ENCODE results near the gene MGAT1.
A peak's percentile ranks its signal among the peaks of the same experiment; 100 is the strongest.

Gene MGAT1

GRCh38 chr5:180803181-180804128, 849 bp upstream of the MGAT1 start:
- no peaks in the 10 kb centered on the region for H3K9me3 ChIP-seq (ENCODE audit: control insufficient read depth, low read length)
- H3K36me3 ChIP-seq (ENCODE audit: control insufficient read depth, insufficient read depth, low read length), result peaks cover 39% of the 10 kb centered on the region
- WGBS, 2 experiments (ENCODE audit: insufficient coverage in 2 of 2), result 66 to 70% methylated on average over 31 to 37 of the region's 41 CpGs
- peak overlapping the region; percentile 81 for H3K4me3 ChIP-seq (ENCODE audit: extremely low read depth, insufficient read depth, low read length, poor library complexity, severe bottlenecking)
- H3K27ac ChIP-seq (ENCODE audit: low read depth, low read length, severe bottlenecking), result peak overlapping the region; percentile 74
- H3K4me1 ChIP-seq (ENCODE audit: control insufficient read depth, insufficient read depth, low read length, poor library complexity, severe bottlenecking), result peaks cover 42% of the 10 kb centered on the region

- H3K4me1 ChIP-seq (ENCODE audit: control insufficient read depth, insufficient read depth, low read length, poor library complexity, severe bottlenecking), result peaks cover 55% of the 10 kb centered on the region
- peak overlapping the region; percentile 88 for H3K27ac ChIP-seq (ENCODE audit: low read depth, low read length, severe bottlenecking)
- WGBS, 2 experiments (ENCODE audit: insufficient coverage in 2 of 2), result 46 to 66% methylated on average over 9 to 12 of the region's 15 CpGs
Observed at GRCh38 chr5:180801596-180802324, 846 bp downstream of the MGAT1 start.

DNA sequence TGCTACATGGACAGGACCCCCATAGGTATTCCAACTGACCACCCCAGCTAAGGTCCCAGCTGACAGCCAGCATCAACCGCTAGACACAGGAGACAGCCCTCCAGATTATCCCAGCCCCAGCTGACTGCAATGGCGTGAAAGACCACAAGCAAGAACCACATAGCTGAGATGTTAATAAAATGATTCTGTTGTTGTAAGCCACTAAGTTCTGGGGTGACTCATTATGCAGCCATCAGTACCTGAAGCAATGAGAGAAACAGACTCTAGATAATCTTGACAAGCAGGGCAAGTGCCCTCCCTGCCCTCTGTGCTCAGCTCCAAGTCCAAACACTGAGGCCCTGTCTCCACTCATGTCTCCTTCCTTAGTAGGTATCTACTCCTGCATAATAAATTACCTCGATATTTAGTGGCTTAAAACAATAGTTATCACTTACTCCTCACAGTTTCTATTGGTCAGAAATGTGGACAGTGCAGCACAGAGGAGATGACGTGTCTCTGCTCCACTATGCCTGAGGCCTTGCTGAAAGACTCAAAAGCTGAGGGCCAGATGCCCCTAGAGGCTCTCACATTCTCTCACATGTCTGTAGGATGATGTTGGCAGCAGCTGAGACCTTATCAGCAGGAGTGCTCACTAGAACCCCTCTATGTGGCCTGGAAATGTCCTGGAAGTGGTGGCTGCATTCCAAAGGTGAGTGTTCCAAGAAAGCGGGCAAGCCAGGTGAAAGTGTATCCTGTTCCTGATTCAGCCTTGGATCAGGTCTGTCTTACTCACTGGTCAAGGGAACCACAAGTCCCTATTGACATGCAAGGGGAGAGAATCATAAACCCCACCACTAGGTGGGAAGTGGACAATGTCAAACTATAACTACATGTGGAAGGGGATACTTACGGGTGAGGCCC, 2.5 kb downstream of the MGAT1 start:
- WGBS, 2 experiments (ENCODE audit: insufficient coverage in 2 of 2), result 94 to 100% methylated on average over 2 to 3 of the region's 6 CpGs
- Histone ChIP-seq H3K9me3 (ENCODE audit: control insufficient read depth, low read length) (no peaks in the 10 kb centered on the region), H3K36me3 (ENCODE audit: control insufficient read depth, insufficient read depth, low read length) (peaks cover 44% of the 10 kb centered on the region), H3K4me3 (ENCODE audit: extremely low read depth, insufficient read depth, low read length, poor library complexity, severe bottlenecking) (no peak overlapping the region), H3K27ac (ENCODE audit: low read depth, low read length, severe bottlenecking) (no peak overlapping the region), H3K4me1 (ENCODE audit: control insufficient read depth, insufficient read depth, low read length, poor library complexity, severe bottlenecking) (peaks cover 52% of the 10 kb centered on the region)

More at GRCh38 chr5:180801596-180802324, 846 bp downstream of the MGAT1 start:
- peak overlapping the region; percentile 81 for H3K4me3 ChIP-seq (ENCODE audit: extremely low read depth, insufficient read depth, low read length, poor library complexity, severe bottlenecking)
- H3K9me3 ChIP-seq (ENCODE audit: control insufficient read depth, low read length), result no peaks in the 10 kb centered on the region
- peaks cover 32% of the 10 kb centered on the region for H3K36me3 ChIP-seq (ENCODE audit: control insufficient read depth, insufficient read depth, low read length)

GRCh38 chr5:180799194-180799593, 3.4 kb downstream of the MGAT1 start:
- no peak overlapping the region for H3K27ac ChIP-seq (ENCODE audit: low read depth, low read length, severe bottlenecking)
- 49 to 72% methylated on average over 2 to 4 of the region's 4 CpGs for WGBS, 2 experiments (ENCODE audit: insufficient coverage in 2 of 2)
- no peak overlapping the region for H3K4me3 ChIP-seq (ENCODE audit: extremely low read depth, insufficient read depth, low read length, poor library complexity, severe bottlenecking)
- peaks cover 44% of the 10 kb centered on the region for H3K4me1 ChIP-seq (ENCODE audit: control insufficient read depth, insufficient read depth, low read length, poor library complexity, severe bottlenecking)
- H3K36me3 ChIP-seq (ENCODE audit: control insufficient read depth, insufficient read depth, low read length), result peaks cover 51% of the 10 kb centered on the region
- no peaks in the 10 kb centered on the region for H3K9me3 ChIP-seq (ENCODE audit: control insufficient read depth, low read length)

DNA sequence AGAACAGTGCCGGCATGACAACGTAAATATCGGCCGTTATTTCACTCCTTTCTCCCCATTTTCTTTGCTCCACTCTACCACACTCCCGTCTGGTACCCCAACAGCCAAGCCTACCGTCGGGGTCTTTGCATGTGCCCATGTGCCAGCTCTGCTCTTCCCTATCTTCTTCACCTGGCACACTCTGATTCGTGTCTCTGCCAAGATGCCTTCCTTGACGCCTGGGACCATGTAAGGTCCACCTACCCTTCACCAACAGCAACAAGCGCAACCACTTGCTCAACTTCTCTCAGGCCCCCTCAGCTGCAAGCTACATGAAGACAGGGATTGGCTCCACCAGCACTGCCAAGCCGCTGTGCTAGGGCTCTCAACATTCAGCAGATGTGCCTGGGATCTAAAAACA, 4.4 kb downstream of the MGAT1 start:
- Histone ChIP-seq H3K4me1 (ENCODE audit: control insufficient read depth, insufficient read depth, low read length, poor library complexity, severe bottlenecking) (peaks cover 34% of the 10 kb centered on the region), H3K4me3 (ENCODE audit: extremely low read depth, insufficient read depth, low read length, poor library complexity, severe bottlenecking) (no peak overlapping the region), H3K27ac (ENCODE audit: low read depth, low read length, severe bottlenecking) (no peak overlapping the region), H3K36me3 (ENCODE audit: control insufficient read depth, insufficient read depth, low read length) (peaks cover 45% of the 10 kb centered on the region), H3K9me3 (ENCODE audit: control insufficient read depth, low read length) (no peaks in the 10 kb centered on the region)
- WGBS, 2 experiments (ENCODE audit: insufficient coverage in 2 of 2), result 90 to 95% methylated on average over 10 to 11 of the region's 11 CpGs

GRCh38 chr5:180797256-180798192, 5.1 kb downstream of the MGAT1 start:
- Histone ChIP-seq H3K36me3 (ENCODE audit: control insufficient read depth, insufficient read depth, low read length) (peaks cover 50% of the 10 kb centered on the region), H3K4me1 (ENCODE audit: control insufficient read depth, insufficient read depth, low read length, poor library complexity, severe bottlenecking) (peaks cover 31% of the 10 kb centered on the region), H3K9me3 (ENCODE audit: control insufficient read depth, low read length) (no peaks in the 10 kb centered on the region), H3K4me3 (ENCODE audit: extremely low read depth, insufficient read depth, low read length, poor library complexity, severe bottlenecking) (no peak overlapping the region), H3K27ac (ENCODE audit: low read depth, low read length, severe bottlenecking) (no peak overlapping the region)
- WGBS, 2 experiments (ENCODE audit: insufficient coverage in 2 of 2), result 95 to 98% methylated on average over 7 to 8 of the region's 10 CpGs

GRCh38 chr5:180795771-180796313, 6.8 kb downstream of the MGAT1 start:
- H3K27ac ChIP-seq (ENCODE audit: low read depth, low read length, severe bottlenecking), result no peak overlapping the region
- H3K4me1 ChIP-seq (ENCODE audit: control insufficient read depth, insufficient read depth, low read length, poor library complexity, severe bottlenecking), result peaks cover 25% of the 10 kb centered on the region
- H3K4me3 ChIP-seq (ENCODE audit: extremely low read depth, insufficient read depth, low read length, poor library complexity, severe bottlenecking), result no peak overlapping the region
- no peaks in the 10 kb centered on the region for H3K9me3 ChIP-seq (ENCODE audit: control insufficient read depth, low read length)
- WGBS, 2 experiments (ENCODE audit: insufficient coverage in 2 of 2), result 90 to 93% methylated on average over 4 of the region's 4 CpGs
- H3K36me3 ChIP-seq (ENCODE audit: control insufficient read depth, insufficient read depth, low read length), result peaks cover 64% of the 10 kb centered on the region

- no peaks in the 10 kb centered on the region for H3K9me3 ChIP-seq (ENCODE audit: control insufficient read depth, low read length)
- WGBS, 2 experiments (ENCODE audit: insufficient coverage in 2 of 2), result 95 to 100% methylated on average over 3 to 6 of the region's 7 CpGs
- no peak overlapping the region for H3K4me3 ChIP-seq (ENCODE audit: extremely low read depth, insufficient read depth, low read length, poor library complexity, severe bottlenecking)
- no peak overlapping the region for H3K27ac ChIP-seq (ENCODE audit: low read depth, low read length, severe bottlenecking)
- H3K36me3 ChIP-seq (ENCODE audit: control insufficient read depth, insufficient read depth, low read length), result peaks cover 60% of the 10 kb centered on the region
- H3K4me1 ChIP-seq (ENCODE audit: control insufficient read depth, insufficient read depth, low read length, poor library complexity, severe bottlenecking), result peaks cover 8% of the 10 kb centered on the region
Observed at GRCh38 chr5:180792965-180793287, 9.7 kb downstream of the MGAT1 start.

- H3K4me3 ChIP-seq (ENCODE audit: extremely low read depth, insufficient read depth, low read length, poor library complexity, severe bottlenecking), result no peak overlapping the region
- no peak overlapping the region for H3K27ac ChIP-seq (ENCODE audit: low read depth, low read length, severe bottlenecking)
- 96 to 97% methylated on average over 47 to 58 of the region's 60 CpGs for WGBS, 2 experiments (ENCODE audit: insufficient coverage in 2 of 2)
- H3K36me3 ChIP-seq (ENCODE audit: control insufficient read depth, insufficient read depth, low read length), result peaks cover 60% of the 10 kb centered on the region
- no peaks in the 10 kb centered on the region for H3K9me3 ChIP-seq (ENCODE audit: control insufficient read depth, low read length)
- peaks cover 6% of the 10 kb centered on the region for H3K4me1 ChIP-seq (ENCODE audit: control insufficient read depth, insufficient read depth, low read length, poor library complexity, severe bottlenecking)
Observed at GRCh38 chr5:180792287-180792964, 10.2 kb downstream of the MGAT1 start.
